HG03175 (cell line): Measurements from ENCODE around the gene CDH4.
"Not testable (repeated sequence)": the region's sequence is repeated elsewhere in the genome, so short reads cannot be mapped to it uniquely, and the experiment has no call there.

ENCODE experiments used
- ATAC-seq: cut with Tn5 transposase; IDR thresholded peaks from one replicate; pipeline ENCODE4 v1.9.1; 2021; ENCODE audit warnings: mild to moderate bottlenecking, moderate library complexity; ENCODE audit not compliant: unreplicated experiment

CDH4 gene

DNA sequence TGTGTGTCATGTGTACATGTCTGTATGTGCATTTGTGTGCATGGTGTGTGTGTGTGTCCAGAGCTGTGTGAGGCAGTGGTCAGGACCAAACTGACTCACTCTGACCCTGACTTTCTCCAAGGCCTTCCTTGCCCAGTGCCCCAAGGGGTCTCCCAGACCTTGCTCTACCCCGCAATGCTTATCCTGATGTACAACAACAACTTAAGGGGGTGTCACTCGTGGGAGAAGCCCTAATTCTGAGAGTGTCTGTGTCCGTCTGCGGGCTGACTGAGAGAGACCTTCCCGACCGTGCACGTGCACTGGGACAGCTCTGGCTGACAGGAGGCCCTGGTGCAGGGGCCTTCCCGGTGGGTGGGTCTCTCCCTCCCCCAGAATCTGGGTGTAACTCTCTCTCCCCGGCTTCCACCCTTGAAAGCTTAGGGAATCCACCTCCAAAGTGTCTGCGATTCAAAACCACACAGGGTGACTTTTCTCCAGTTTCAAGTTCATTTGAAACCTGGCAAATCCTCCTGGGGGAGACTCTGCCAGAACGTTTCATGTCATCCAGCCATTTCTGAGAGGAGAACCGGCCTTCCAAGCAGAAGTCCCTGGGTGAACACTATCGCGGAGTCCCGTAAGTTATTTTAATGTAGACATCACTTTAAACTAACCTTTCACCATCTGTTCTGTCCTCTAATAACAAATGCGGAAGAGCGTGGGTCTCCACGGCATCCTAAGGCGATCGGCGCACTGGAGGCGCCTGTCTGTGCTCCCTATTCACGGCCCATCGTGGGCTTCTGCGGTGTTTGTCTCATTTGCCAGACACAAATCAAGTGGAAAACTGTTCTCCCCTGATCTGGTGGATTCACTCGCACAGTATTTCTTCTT, 588.1 kb downstream of the CDH4 start:
- no peak for ATAC-seq

DNA sequence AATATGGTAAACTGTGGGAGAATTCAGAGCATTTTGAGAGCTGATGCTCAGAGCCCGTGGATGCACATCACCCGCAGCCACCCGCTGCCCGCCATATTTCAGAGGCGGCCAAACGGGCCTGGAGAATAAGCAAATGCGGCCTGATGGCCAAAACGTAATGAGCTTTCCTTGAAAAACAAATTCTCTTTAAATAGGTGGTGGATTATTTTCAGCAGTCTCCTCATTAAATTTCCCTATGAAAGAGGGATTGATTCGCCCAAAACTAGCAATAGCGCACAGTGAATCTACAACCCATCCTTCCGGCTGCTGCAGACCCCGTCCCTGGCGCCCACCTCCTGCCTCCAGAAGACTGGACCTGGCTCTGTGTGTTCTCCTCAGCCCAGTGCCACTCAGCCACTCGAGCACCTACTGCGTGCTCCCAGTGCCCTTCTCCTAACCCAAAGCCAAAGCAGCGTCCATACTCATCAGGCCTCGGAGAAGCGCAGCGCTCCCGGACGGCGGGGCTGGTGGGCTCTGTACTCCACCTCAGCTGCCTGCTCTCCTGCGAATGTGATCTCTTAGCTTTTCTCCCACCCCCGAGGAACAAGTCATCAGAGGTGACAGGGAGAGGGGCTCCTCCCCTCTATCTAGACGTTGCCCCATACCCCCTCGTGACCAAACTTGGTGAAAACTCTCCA, 588.9 kb downstream of the CDH4 start:
- ATAC-seq, result no peak

DNA sequence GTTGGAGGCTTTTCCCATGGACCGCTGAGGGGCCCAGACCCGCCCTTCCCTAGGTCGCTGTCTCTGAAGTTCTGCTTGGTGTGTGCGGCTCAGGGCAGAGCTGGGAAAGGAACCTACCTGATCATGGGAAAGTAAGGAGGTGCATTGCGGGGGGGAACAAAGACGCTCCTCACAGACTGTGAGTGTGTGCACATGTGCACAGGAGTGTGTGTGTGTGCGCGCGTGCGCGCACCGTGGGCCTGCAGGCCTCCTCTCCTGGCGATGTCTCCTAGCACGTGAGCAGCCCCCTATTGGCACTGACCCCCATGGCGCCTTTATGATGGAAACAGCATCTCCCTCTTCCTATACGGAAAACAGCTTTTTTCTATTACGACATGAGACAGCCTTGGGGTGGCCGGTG, 589.5 kb downstream of the CDH4 start:
- ATAC-seq, result no peak

DNA sequence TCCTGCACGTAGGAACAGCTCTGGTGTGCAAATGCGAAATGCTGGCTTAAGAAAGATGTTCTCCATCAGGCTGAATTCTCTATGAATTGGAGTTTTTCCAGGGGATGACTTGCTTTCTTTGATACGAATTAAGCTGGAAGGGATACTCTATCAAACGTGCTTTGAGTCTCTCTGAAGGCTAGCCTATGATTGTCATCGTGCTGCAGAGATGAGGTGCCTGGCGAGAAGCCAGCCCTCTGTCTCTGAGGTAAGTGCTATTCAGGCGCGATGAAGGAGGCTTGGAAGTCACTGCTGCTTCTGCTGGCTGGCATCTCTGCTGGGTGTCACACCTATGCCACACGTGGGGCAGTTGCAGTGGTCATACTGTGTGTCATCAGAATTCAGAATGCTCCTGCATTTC, 589.9 kb downstream of the CDH4 start:
- no peak for ATAC-seq

DNA sequence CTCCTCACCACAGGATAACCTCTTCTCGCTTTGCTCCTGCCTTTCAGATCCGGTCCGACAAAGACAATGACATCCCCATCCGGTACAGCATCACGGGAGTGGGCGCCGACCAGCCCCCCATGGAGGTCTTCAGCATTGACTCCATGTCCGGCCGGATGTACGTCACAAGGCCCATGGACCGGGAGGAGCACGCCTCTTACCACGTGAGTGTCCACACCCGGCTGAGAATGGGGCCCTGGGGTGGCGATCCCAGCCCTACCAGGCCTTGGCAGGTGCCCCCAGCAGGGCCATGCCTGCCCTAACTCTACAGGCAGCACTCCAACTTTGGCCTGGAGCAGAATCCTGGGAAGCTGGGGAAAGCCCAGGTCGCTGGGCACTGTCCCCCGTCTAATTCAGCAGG, 592.6 kb downstream of the CDH4 start:
- ATAC-seq, result no peak

DNA sequence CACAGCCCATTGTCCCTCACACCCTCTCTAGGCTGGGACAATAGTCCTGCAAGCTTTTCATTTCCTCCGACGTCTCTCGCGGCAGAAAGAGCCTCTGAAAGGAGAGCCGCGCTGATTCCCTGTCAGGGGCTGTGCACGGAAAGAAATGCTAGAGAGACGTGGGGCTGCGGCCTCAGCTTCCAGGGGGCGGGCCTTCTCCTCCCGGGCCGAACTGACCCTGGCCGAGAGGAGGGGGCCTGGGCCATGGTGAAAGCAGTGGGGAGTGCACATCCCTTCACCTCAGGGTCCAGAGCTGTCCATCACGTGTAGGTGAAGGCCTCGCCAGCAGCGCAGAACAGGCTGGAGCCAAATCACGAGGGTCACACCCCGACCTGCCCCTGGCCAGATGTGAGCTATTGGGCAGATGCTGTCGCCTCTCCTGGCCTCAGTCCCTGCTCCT, 593.2 kb downstream of the CDH4 start:
- ATAC-seq, result no peak

DNA sequence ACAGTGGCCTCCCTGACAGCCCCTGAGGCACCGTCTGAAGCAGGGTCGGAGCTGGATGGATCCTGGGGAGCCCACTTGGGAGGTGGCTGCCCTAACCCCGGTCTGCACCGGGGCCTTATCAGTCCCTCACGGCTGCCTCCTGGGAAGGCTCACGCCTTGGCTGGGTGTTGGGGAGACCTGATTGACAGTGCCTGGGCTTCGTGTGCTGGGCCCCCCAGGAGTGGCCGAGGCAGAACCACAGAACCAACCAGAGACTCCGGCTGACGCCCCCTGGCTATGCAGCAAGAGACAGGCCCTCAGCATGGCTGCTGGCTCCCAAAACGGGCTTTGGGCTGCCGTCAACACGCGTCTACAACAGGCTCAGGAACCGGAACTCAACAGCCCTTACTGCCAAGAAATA, 594.0 kb downstream of the CDH4 start:
- ATAC-seq, result no peak

DNA sequence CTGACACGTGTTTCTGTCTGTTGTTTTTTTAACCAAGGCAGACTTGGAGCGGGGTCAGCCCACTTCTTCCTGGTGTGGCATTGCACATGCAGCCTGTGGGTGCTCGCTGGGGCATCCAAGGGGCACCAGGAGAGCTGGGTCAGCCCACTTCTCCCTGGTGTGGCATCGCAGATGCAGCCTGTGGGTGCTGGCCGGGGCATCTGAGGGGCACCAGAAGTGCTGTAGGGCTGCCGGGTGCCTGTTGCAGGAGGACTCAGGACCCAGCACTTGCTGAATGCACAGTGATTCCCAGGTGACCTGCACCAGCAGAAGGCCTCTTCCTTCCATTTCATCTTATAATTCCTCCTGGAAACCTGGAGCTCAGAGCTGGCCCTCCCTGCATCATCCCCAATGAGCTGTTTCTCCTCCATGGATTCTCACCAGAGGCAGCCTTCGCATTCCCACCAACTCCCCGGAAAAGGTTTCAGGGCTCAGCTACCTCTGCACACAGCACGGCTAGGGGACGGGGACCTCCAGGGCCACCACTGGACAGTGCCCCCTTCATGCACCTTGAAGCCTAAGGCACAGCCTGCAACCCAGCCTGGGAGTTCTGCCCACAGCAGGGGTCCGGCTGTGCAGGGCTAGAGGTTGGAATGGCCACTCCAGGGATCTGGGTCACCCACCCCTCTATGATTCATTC, 594.8 kb downstream of the CDH4 start:
- no peak for ATAC-seq

DNA sequence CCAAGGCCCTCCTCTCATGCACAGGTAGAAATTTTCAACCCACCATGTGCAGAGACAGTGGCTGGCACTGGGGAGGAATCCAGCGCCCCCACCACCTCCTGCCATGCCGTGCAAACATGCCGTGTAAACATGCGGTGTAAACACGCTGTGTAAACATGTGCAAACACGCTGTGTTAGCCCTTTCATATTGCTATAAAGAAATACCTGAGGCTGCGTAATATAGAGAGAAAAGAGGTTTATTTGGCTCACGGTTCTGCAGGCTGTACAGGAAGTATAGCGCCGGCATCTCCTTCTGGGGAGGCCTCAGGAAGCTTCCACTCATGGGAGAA, 595.3 kb downstream of the CDH4 start:
- no peak for ATAC-seq

DNA sequence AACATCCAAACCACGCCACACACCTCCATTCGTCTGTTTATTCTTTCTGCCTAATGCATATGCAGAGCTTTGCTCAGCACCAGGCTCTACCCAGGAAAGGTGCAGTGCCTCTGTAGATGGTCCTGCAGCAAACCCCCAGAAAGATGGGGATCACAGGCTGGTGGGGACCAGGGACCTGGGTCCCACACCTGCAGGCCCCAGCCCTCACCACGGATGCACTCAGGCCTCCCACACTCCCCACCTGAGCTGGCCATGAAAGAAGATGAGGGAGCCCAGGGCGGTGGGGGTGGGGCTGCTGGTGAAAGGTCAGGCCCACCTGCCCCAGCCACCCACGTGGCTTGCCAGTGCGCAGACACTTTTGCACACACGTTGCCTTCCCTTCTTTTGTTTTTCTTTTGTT, 595.9 kb downstream of the CDH4 start:
- ATAC-seq, result no peak

DNA sequence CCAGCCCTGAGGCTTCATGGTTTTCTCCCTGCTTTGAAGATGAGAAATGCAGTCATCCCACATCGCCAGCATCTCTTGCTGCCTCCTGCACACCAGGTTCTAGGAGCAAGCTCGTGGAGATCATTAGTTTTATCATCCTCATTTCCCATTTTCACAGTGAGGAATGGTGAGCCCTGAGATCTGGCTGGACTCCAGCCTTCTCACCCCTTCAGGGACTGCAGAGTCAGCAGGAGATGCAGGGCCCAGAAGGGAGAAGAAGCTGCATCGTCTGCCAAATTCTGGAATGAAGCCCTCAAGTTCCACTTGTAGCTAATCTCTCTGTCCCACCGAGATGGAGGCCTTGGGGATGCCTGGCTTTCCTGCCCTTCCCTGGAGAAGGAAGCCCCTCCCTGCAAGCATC, 596.8 kb downstream of the CDH4 start:
- no peak for ATAC-seq

DNA sequence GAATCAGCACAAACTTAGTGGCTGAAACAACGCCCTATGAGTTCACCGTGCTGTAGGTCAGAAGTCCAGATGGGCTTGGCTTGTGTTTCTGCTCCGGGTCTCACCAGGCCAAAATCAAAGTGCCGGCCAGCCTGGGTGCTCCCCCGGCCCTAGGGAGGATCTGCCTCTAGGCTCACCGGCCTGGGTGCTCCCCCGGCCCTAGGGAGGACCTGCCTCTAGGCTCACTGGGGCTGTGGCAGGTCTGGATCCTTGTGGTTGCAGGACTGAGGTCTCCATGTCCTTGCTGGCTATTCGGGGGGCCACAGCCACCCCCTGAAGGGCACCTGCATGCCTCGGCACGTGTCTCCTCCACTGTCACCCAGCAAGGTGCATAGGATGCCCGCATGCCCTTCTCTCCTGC, 597.3 kb downstream of the CDH4 start:
- no peak for ATAC-seq

DNA sequence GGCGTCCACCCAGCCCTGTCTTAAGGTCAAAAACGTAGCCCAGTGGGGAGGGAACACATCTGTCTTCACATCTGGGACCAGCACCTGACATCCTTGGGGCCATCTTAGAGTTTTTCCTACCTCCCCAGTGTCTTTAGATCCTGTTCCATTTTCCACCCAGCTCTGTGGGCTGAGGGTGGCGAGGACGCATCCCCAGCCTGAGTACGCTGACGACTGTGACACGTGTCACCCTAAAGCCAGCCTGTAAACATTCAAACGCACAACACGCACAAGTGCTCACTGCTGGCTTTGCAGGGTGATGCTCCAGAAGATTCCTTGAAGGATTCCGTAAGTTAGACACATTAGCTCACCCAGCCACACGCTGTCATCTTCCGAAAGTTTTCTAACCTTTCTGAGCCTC, 597.8 kb downstream of the CDH4 start:
- no peak for ATAC-seq

DNA sequence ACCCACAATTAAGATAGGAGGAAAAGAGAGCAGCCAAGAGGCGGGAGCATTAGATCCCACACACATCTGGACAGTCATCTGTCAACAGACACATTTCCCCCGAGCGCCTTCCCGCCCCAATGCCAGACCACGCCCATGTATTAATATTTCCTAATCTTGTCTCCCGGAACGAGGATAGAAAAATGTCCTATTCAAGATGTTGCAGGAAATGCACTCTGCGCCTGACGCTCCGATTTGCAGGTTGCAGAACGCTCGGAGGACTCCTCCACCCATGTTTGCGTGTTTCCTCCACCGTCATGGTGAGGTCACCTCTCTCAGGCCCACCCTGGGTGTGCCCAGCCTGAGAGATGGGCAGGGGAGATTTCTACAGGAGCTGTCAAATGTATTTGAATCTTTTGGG, 598.4 kb downstream of the CDH4 start:
- ATAC-seq, result no peak

DNA sequence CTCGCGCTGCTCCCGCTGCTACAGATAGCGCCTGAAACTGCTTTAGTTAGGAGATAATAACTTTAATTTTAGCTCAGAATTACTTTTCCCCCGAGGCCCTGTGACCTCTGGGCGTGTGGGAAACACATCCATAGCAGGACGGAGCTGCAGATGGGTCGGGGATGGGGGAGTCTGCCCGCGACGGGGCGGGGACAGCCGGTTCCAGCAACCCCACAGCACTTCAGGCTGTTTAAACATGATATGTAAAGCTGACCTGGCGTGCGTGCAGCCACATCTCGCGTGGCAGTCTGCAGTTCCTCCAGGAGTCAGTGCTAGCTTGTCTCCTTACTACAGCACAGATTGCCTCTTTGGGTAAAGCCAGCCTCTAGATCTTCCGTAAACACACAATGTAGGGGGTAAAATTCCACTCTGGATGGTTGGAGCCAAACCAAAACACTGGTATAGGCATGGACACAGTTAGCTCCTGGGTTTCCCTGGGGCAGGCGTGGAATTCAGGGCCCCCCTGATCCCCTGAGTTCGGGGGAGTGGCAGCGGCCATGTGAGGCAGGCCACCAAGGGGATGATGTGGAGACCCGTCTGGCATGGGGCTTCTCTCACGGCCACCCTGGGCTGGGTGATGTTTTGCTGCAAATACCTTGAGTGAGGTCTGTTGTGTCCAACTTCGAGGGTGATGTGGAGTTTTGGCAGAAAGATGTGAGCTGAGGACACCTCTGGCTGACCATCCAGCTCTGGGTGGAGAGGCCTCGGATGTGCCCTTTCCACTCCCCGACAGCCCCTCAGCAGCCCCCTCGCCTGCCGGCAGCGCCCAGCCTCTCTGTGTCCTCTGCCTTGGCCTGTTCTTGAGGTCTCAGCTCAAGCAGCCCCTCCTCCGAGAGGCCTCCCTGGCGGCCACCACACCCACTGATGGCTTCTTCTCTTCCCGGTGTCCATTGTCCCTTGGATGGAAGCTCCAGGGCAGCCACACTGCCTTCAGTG, 599.2 kb downstream of the CDH4 start:
- no peak for ATAC-seq

DNA sequence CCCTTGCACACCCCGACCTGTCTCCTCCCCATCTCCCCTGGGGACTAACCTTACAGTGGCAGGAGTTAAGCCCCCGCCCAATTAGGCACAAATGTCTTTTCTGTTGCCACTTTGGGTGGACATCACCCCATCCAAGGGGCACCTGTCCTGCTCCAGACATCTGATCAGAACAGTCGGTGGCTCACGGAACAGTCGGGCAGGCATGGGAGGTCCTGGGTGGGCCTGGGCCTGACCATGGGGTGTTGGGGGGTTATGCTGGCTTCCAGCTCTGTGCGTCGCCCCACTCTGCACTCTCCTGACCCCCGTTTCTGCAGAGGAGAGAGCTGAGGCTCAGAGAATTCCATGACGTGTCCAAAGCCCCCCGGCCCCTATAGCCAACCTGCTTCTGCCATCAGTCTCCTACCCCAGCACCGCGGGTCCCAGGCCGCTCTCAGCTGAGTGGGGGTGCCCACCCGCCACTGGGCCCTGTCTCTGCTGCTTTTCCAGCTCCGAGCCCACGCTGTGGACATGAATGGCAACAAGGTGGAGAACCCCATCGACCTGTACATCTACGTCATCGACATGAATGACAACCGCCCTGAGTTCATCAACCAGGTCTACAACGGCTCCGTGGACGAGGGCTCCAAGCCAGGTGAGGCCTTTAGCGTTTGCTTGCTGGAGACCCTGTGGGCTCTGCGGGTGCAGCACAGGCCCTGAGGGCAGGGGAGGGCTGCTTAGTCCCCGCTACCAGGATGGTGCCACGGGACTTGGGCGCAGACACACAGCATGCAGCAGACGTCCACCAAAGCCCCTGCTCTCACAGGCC, 600.4 kb downstream of the CDH4 start:
- no peak for ATAC-seq

DNA sequence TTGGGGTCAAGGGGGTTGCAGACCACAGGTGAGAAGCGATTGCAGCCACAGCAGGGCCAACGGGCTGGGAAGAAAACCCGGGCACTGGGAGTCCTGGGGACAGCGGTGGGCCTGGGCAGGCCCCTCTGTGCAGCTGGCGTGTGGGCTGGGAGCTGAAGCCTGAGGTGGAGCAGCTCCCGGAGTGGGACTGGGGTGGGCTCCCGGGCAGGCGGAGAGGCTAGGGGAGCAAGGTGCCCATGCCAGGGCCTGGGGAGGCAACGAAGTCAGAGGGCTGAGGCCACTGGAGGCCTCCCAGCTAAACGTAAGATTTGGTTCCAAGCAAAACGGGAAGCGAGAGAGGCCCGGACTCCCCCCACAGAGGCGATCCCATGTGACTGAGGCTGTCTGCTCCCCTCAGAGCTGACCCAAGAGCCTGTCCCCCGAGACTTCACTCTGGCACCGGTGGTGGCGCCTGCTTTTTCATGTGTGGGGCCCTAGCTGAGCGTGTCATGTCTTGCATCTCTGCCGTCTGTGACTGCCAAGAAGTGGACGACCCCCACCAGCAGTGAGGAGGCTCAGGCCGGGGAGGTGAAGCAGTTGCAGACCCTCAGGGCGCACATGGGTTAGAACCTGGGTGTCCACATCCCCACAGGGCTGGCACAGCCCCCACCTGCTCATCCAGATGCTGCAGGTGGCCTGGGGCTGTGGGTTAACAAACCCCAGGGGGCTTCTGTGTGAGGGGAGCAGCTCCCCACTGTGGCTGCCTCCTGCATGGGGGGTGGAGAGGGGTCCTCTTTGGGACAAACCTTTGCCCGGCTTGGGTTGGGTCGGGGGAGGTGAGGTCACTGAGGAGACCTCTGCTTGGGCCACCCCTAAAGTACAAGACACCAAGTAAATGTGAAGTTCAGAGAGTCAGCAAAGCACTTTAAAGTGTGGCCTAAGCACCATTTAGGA, 601.3 kb downstream of the CDH4 start:
- no peak for ATAC-seq

DNA sequence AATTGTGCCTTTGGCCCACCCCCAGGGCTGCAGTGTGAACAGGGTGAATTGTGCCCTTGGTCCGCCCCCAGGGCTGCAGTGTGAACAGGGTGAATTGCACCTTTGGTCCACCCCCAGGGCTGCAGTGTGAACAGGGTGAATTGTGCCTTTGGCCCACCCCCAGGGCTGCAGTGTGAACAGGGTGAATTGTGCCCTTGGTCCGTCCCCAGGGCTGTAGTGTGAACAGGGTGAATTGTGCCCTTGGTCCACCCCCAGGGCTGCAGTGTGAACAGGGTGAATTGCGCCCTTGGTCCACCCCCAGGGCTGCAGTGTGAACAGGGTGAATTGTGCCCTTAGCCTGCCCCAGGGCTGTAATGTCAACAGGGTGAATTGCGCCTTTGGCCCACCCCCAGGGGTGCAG, 602.5 kb downstream of the CDH4 start:
- ATAC-seq, result not testable (repeated sequence)

DNA sequence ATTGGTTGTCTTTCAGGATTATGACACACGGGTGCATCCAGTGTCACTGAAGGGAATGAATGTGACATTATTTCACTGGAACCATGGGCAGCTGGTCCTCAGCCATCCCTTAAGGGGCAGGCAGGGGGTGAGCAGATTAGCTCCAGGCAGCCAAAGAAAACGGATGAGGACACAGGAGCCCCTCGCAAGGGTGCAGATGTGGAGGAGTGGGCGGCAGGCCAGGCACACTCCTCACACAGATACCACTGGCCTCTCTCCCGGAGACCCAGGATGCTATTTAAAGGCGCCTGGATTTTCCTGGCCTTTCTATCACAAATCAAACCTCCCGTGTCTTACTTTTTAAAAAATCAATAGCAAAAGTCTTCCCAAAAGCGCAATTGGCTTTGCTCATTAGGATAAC, 603.2 kb downstream of the CDH4 start:
- ATAC-seq, result no peak
